Measurements from ENCODE around the gene CLPTM1L. TPM values are rescaled to one million over a fixed set of nuclear protein-coding genes. Genes with fewer than 3 reads are reported as not detected.
"Not testable (repeated sequence)": the region's sequence is repeated elsewhere in the genome, so short reads cannot be mapped to it uniquely, and the experiment has no call there.

Gene CLPTM1L
- total RNA-seq, 4 donors from 2014 or later: 68.8 to 102 (median 84.4) TPM

GRCh38 chr5:1335540-1336095 is 9.3 kb downstream of the CLPTM1L start:
- Histone ChIP-seq H3K27ac (no peak overlapping the region), H3K9me3 (no peaks in the 10 kb centered on the region), H3K36me3 (peaks cover 6 to 96% (median 26%) of the 10 kb centered on the region in 3 donors), H3K4me1 (peaks cover 0 to 7% (median 0%) of the 10 kb centered on the region in 4 donors), H3K4me3 (no peak overlapping the region), H3K27me3 (no peaks in the 10 kb centered on the region)
- no peak for DNase-seq (ENCODE audit: low spot score in 2 of 2)
- no peak for TF ChIP-seq CTCF (IDR thresholded peaks at IDR 0.05)
- TF ChIP-seq POLR2A (IDR thresholded peaks at IDR 0.05): no peak
- no peak for TF ChIP-seq EP300 (IDR thresholded peaks at IDR 0.05)
- 84 to 88% methylated on average over 17 to 19 of the region's 19 CpGs for WGBS, 2 donors

DNA sequence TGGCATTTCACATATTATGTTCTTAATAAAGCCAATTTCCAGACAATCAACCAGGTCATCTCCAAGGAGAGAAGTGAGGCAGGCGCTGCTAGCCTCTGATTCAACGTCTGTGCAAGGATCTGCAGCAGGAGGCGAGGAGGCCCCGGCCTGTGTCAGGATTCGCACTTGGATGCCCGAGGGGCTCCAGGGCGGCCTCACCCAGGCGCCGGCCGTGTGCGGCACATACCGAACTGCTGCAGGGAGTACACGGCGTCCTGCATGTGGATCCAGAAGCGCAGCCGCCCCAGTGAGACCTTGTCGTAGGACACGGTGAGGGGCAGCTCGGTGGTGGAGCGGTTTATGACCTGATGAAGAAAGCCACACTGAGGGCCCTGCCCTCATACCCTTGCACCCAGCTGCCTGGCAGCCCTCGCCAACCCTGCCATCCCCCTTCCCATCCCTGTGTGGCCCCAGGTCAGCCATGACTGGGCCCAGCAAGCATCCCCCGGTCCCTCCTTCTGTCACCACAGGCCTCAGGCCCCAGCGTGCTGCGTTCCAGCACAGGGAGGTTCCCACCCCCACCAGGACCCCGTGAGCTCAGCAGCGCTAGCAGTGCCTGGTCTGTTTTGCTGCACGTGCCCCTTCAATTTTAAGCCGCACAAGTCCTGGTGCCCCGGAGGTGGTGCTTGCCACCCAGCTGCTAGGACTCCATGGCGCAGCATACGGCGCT is 9.9 kb downstream of the CLPTM1L start:
- Histone ChIP-seq H3K4me1 (peaks cover 0 to 13% (median 0%) of the 10 kb centered on the region in 4 donors), H3K9me3 (no peaks in the 10 kb centered on the region), H3K27ac (no peak overlapping the region), H3K4me3 (no peak overlapping the region), H3K36me3 (peaks cover 6 to 96% (median 29%) of the 10 kb centered on the region in 3 donors), H3K27me3 (no peaks in the 10 kb centered on the region)
- WGBS, 2 donors: 93 to 94% methylated on average over 32 of the region's 32 CpGs
- TF ChIP-seq POLR2A (IDR thresholded peaks at IDR 0.05): no peak
- no peak for TF ChIP-seq EP300 (IDR thresholded peaks at IDR 0.05)
- DNase-seq (ENCODE audit: low spot score in 2 of 2): no peak

DNA sequence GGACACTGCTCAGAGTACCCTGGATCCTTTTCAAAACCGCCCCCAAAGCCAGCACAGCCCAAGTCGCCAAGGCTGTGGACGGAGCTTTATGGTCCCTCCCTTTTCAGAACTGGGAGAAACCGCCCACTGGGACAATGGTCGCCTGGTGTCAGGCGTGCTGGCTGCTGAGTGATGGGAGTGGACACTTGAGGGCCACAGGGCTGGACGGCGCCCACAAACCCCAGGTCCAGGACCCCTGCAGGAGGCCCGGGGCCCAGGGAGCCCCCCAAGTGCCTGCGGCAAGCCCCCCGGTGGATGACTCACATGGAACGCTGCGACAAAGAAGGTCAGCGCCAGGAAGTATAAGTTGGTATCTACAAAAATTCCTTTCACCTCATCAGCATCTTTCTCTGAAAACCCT is 10.9 kb downstream of the CLPTM1L start:
- Histone ChIP-seq H3K27ac (no peak overlapping the region), H3K4me1 (peaks cover 0 to 17% (median 0%) of the 10 kb centered on the region in 4 donors), H3K4me3 (no peak overlapping the region), H3K9me3 (no peaks in the 10 kb centered on the region), H3K36me3 (peaks cover 6 to 95% (median 30%) of the 10 kb centered on the region in 3 donors), H3K27me3 (no peaks in the 10 kb centered on the region)
- WGBS, 2 donors: 93 to 96% methylated on average over 10 to 14 of the region's 14 CpGs
- DNase-seq (ENCODE audit: low spot score in 2 of 2): no peak
- no peak for TF ChIP-seq EP300 (IDR thresholded peaks at IDR 0.05)

- H3K4me1 ChIP-seq: peaks cover 0 to 22% (median 0%) of the 10 kb centered on the region in 4 donors
- not testable (repeated sequence) for H3K9me3 ChIP-seq; H3K4me3 ChIP-seq; H3K27me3 ChIP-seq; DNase-seq (ENCODE audit: low spot score in 2 of 2); H3K27ac ChIP-seq
- peaks cover 2 to 93% (median 30%) of the 10 kb centered on the region in 3 donors for H3K36me3 ChIP-seq
- 85 to 86% methylated on average over 5 of the region's 5 CpGs for WGBS, 2 donors
These were observed 11.6 kb downstream of the CLPTM1L start for GRCh38 chr5:1333286-1333685.

DNA sequence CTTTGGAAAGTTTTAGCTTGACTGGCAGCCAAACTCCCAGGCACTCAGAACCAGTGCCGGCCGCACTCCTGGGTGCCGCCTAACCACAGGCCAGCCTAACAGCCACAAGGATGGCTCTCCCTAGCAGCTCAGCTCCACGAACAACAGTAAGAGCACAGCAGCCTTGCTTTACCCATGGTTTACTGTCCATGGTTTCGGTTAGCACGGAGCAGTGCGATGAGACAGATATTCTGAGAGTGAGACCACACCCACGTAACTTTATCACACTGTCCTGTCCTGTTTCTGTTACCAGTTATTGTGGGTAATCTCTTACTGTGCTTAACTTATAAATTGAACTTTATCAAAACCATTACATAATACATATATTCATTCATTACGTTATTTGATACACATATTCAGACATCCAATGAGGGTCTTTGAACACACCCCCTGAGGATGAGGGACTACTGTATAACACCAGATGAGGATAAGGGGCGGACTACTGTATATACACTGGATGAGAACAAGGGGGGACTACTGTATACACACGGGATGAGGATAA is 12.4 kb downstream of the CLPTM1L start:
- WGBS, 2 donors: 74 to 76% methylated on average over 11 of the region's 11 CpGs
- no peak for DNase-seq (ENCODE audit: low spot score in 2 of 2)

DNA sequence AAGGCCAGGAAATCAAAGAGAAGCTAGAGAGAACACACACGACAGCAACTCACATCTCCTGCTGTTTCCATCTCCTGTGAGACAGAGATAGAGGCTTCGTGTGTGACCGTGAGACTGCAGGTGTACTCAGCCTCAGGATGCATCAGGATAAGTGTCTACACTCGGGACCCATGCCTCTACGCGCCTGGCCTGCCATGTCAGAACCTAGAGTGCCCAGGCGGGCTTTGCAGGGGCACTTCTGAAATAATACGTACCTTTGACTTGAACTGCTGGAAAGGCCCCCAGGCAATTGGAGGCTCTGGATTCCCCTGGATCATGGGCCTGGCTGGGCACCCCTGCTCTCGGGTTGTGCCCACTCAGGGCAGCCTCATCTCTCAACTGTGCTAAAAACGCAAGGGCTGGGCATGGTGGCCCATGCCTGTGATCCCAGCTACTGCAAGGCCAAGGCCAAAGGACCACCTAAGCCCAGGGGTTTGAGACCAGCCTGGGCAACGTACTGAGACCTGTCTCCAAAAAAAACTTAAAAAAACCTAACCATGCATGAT is 13.0 kb downstream of the CLPTM1L start:
- DNase-seq (ENCODE audit: low spot score in 2 of 2): no peak
- WGBS, 2 donors: 87% methylated on average over 11 of the region's 11 CpGs
- no peak overlapping the region for H3K4me3 ChIP-seq
- TF ChIP-seq CTCF (IDR thresholded peaks at IDR 0.05) (no peak), EP300 (IDR thresholded peaks at IDR 0.05) (no peak), POLR2A (IDR thresholded peaks at IDR 0.05) (no peak)
- H3K27ac ChIP-seq: no peak overlapping the region
- H3K4me1 ChIP-seq: peaks cover 0 to 22% (median 0%) of the 10 kb centered on the region in 4 donors
- H3K9me3 ChIP-seq: no peaks in the 10 kb centered on the region
- H3K27me3 ChIP-seq: no peaks in the 10 kb centered on the region
- H3K36me3 ChIP-seq: peaks cover 0 to 81% (median 21%) of the 10 kb centered on the region in 3 donors

More for the DNA sequence above, 12.4 kb downstream of the CLPTM1L start:
- Histone ChIP-seq H3K4me1 (peaks cover 0 to 22% (median 0%) of the 10 kb centered on the region in 4 donors), H3K27ac (no peak overlapping the region), H3K36me3 (peaks cover 0 to 86% (median 27%) of the 10 kb centered on the region in 3 donors), H3K9me3 (no peaks in the 10 kb centered on the region), H3K4me3 (no peak overlapping the region), H3K27me3 (no peaks in the 10 kb centered on the region)
- TF ChIP-seq POLR2A (IDR thresholded peaks at IDR 0.05) (no peak), EP300 (IDR thresholded peaks at IDR 0.05) (no peak), CTCF (IDR thresholded peaks at IDR 0.05) (no peak)

Measured in tibial nerve (tissue), 4 donors.